HG02588 (cell line): ENCODE data around the gene FAM53B.

Source experiments
- ATAC-seq: cut with Tn5 transposase; IDR thresholded peaks from one replicate; pipeline ENCODE4 v1.9.1; 2021; ENCODE audit warnings: mild to moderate bottlenecking, moderate library complexity; ENCODE audit not compliant: unreplicated experiment

Gene FAM53B

DNA sequence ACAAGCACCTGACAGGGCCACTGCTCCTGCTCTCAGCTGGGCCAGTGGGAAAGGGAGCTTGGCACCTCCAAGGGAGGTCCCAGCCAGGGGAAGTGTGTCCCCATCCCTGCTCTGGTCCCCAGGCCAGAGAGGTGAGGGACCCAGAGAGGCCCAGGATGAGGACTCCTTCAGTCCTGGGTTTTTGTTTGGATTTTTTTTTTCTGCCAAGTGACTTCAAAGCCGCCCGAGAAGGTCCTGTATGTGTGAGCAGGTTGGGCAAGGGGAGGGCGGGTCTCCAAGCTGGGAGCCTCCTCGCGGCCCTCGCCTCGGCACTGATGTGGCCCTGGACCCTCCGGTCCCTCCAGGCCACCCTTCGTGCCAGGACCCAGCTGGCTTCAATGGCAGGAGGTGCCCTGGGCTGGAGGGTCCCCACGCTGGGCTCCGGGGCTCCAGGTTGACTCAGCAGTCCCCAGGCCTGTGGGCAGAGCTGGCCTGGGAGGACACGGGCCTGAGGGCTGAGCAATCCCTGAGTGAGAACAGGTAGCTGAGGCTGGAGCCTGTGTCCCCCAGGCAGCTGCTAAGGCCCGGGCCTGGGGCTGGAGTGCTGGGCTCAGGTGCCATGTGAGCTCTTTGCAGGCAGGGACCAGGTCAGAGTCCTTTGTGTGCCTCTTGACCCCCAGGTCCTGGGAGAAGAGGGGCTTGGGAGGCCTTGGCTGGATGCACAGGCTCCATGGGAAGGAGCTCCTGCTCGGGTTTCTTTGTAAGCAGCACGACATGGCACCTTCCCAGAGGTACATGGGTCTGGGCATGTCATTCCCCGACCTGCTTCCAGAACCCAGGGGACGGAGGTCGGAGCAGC is 140.6 kb downstream of the FAM53B start:
- ATAC-seq: no peak

DNA sequence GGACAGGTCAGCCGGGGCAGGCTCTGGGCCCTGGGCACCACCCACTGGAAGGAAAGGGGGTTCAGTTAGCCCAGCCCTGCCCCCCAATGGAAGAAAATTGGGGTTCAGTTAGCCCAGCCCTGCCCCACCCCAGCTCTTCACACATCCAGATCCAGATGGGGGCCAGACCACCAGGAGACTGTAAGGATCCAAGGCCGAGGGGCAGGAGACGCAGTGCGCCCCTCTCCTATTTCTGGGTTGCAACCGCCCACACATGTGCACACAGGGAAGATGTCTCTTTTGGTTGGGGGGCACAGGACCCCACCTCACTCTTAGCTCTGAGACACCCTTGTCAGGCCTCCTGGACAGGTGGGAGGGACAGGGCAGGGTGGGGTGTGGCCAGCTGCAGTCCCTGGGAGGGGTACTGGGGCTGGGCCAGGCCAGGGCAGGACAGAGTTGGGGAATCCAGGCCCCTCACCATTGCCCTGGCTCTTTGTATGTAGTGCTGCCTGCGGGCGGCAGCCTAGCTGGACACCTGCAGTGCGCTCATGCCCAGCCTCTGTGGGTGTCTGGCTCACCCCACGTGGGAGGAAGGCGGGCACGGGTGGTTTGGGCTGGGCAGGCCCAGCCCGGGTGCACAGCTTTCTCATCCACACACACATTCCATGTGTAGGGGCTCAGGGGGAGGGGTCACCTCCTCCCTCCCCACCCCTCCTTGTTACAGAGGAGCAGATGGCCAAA is 141.4 kb downstream of the FAM53B start:
- no peak for ATAC-seq

DNA sequence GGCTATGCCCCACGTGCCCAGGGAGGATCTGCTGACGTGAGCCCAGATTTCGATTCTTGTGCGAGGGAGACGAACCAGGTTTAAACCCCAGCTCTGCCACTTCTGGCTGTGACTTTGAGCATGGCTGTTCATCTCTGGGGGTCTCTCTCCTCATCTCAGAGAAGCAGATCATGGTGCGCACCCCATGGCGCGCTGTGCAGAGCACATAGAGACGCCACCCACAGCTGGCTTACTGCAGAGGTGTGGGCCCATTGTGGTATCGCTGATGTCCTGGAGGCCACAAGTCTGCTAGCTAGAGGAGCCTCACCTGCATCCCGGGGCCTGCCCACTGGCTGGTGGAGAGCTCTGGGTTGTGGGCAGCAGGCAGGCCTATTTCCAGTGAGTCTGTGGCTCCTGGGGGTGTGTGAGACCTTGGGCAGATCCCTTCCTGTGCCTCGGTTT is 142.0 kb downstream of the FAM53B start:
- ATAC-seq: no peak

- peak; percentile 52 for ATAC-seq
Measured at GRCh38 chr10:124601431-124602120, 142.6 kb downstream of the FAM53B start.

DNA sequence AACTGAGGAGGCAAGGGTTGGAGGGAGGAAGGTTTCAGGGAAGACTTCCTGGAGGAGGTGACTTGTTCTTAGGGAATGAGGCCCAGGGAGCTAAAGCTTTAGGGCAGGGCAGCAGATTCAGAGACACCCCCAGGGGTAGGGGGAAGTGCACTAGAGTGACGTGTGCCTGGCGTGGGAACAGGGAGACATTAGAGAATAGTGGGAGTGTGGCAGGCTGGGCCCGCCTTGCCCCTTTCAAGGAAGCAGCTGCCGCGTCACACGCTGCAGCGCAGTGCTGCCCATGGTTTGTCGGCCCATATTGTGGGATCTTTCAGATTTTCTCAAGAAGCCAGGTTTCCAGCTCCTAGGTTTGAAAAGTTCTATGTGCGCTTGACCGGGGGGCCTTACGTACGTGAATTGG is 143.2 kb downstream of the FAM53B start:
- no peak for ATAC-seq

DNA sequence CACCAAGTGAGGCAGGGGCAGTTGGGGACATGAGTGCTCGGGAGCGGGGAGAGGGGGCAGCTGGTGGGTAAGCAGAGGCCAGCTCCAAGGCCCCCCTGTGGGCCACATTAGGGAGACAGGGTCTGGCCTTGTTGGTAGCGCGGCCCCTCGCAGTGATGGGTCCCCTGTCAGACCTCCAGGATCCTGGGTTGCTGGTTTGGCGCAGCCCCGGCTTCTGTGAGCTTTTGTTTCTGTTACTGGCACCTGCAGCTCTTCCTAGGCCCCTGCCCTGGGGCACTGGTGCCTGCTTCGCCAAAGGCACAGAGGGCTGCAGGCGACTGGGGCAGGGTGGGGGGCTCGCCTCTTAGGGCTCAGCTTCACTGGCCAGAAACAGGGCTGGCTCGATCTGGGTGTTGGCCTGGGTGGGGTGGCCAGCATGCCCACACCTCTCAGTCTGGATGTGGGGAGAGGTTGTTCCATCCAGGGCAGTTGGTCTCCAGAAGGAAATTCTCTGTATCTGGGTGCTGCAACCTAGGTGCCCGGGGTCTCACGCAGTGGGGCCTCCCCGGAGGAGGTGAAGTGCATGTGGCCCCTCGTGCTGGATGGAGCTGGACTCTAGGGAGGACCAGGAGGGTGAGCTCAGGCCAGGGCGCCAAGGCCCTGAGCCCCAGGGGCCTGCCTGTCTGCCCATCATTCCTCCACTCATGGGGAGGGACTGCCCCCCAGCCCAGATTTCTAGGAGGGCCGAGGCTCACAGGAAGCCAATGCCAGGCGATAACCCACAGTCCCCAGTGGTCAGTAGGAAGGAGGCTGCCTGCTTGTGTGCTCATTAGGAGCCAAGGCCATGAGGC is 143.9 kb downstream of the FAM53B start:
- no peak for ATAC-seq

DNA sequence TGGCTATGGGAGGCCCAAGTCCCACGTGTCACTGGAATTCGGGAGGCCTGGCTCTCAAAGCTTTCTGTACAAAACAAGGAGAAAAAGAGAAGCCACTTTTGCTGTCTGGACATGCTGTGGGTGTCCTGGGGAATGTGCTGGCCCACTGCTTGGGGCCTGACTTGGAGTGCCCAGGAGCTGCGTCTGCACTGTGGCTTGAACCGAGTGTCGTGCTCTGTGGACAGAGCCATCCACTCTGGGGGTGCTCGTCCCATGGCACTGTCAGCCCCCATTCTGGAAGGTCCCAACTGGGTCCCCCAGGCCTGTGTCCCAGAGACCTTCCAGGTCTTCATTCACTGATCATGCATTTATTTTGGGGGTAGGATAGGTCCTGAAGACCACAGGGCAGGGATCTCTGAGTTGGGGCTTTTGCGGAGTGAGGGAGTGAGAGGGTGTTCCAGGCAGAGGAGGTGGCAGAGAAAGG is 144.6 kb downstream of the FAM53B start:
- no peak for ATAC-seq

- ATAC-seq: no peak
Measured at GRCh38 chr10:124598773-124599587, 145.2 kb downstream of the FAM53B start.

- no peak for ATAC-seq
Measured at GRCh38 chr10:124598196-124598595, 146.0 kb downstream of the FAM53B start.

GRCh38 chr10:124597846-124598165 is 146.4 kb downstream of the FAM53B start:
- no peak for ATAC-seq

- no peak for ATAC-seq
Measured at GRCh38 chr10:124596962-124597845, 147.0 kb downstream of the FAM53B start.

- no peak for ATAC-seq
Measured at GRCh38 chr10:124596116-124596785, 147.9 kb downstream of the FAM53B start.

DNA sequence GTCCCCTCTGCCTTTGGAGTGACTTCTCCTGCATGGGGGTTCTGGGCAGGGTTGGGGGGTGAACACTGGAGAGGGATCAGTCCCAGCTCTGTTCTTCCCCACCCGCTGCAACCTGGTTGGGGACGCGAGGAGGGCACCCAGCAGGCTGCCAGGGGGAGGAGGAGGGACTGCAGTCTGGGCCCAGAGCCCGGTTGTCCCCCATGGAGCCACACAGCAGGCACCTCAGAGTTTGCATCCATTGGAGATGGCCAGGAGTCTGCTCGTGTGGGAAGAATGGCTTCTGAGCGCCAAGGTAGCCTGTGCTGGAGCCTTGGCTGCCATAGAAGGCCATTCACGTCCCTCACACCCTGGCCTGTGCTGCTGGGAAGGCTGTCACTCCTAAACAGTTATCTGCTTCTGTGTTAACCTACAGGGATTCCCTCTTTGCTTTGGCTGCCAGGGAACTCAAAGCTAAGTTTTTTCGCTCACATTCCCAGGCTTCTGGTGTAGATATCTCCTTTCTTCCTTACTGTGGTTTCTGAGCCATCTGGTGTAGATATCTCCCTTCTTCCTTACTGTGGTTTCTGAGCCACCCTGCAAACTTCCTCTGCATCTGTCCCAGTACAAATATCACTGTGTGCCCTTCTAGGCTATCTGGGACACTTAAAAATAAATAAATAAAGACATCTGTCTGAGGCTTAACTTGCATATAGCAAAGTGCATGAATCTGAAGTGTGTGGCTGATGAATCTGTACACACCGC is 148.9 kb downstream of the FAM53B start:
- ATAC-seq: no peak

DNA sequence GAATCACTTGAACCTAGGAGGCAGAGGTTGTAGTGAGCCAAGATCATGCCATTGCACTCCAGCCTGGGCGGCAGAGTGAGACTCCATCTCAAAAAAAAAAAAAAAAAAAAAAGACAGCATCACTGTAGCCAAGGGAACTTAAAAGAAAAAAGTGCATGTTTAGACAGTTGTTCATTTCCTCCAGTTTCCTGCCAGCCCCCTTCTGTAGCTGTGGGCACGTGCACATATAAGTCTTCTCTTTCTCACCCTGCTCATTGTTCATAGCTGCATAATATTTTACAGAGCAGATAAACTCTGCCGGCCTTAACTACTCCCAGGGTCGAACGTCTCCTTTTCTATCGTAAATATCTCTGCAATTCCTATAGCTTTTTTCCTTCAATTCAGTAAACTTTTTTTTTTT is 149.9 kb downstream of the FAM53B start:
- ATAC-seq: no peak

DNA sequence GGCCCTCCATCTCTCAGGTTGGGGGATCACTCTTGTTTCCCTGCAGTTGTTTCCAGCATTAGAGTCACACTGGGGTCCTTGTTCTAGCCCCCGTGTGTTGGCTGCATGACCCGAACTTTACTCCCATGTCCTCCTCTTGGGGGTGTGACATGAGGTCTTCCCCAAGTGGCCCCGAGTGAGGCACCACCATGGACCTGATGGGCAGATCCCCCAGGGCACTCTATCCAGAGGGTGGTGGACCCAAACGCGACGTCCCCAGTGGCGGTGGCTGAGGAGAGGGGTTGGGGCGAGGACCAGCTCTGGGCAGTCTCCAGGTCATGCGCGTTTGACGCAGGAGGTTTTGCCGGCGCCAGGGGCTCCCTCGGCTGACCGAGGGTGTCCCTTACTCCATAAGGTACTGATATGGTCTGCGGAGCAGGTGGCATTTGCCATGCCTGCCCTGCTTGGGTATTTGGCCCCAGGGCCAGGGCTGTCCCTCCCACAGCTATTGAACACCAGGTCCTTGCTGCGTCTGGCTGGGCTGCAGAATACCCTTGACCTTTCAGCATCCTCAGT is 150.7 kb downstream of the FAM53B start:
- no peak for ATAC-seq

GRCh38 chr10:124592736-124593430 is 151.3 kb downstream of the FAM53B start:
- no peak for ATAC-seq

GRCh38 chr10:124592101-124592500 is 152.1 kb downstream of the FAM53B start:
- no peak for ATAC-seq
